Measurements from ENCODE around the gene NPIPA8.
"Not testable (repeated sequence)": the region's sequence is repeated elsewhere in the genome, so short reads cannot be mapped to it uniquely, and the experiment has no call there.

The NPIPA8 gene

GRCh38 chr16:18309159-18309558 lies 27.4 kb downstream of the NPIPA8 start:
- not testable (repeated sequence) for H3K9ac ChIP-seq (ENCODE audit: low read depth, low read length); H3K27ac ChIP-seq (ENCODE audit: low read depth, low read length); H3K4me3 ChIP-seq (ENCODE audit: low read depth, low read length); H3K36me3 ChIP-seq (ENCODE audit: control insufficient read depth, insufficient read depth, low read length); H3K4me1 ChIP-seq (ENCODE audit: control insufficient read depth, insufficient read depth, low read length); H3K27me3 ChIP-seq (ENCODE audit: control insufficient read depth, insufficient read depth, low read length); H3K9me3 ChIP-seq (ENCODE audit: control insufficient read depth, insufficient read depth, low read length)

DNA sequence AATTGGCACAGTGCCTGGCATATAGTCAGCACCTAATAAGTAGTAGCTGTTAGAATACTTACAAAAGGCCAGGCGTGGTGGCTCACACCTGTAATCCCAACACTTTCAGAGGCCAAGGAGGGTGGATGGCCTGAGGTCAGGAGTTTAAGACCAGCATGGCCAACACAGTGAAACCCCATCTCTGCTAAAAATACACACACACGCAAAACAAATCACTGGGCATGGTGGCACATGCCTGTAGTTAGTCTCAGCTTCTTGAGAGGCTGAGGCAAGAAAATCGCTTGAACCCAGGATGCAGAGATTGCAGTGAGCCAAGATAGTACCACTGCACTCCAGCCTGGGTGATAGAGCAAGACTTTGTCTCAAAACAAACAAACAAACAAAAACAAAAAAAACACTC lies 29.3 kb downstream of the NPIPA8 start:
- not testable (repeated sequence) for H3K4me3 ChIP-seq (ENCODE audit: low read depth, low read length); H3K9ac ChIP-seq (ENCODE audit: low read depth, low read length); H3K27ac ChIP-seq (ENCODE audit: low read depth, low read length); H3K4me1 ChIP-seq (ENCODE audit: control insufficient read depth, insufficient read depth, low read length); H3K27me3 ChIP-seq (ENCODE audit: control insufficient read depth, insufficient read depth, low read length); H3K36me3 ChIP-seq (ENCODE audit: control insufficient read depth, insufficient read depth, low read length); H3K9me3 ChIP-seq (ENCODE audit: control insufficient read depth, insufficient read depth, low read length)

DNA sequence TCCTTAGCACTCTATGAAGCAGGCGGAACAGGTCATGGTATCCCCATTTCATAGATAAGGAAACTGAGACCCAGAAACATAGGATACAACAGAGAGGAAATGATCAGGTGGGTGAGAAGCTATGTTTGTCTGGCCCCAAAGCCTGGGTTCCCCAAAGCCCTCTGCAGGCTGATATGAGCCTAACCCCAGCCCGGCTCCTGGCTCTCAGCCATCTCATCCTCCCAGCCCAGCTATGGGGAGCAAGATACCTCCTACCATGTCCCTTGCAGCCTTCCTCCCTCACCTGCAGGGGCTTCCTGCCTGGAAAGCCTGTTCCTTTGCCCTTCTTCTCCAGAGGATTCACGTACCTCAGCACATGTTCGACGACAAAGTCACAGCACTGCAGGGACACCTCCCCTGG lies 30.5 kb downstream of the NPIPA8 start:
- H3K4me1 ChIP-seq (ENCODE audit: control insufficient read depth, insufficient read depth, low read length); H3K9ac ChIP-seq (ENCODE audit: low read depth, low read length): not testable (repeated sequence)

GRCh38 chr16:18303059-18303706 lies 33.4 kb downstream of the NPIPA8 start:
- H3K27ac ChIP-seq (ENCODE audit: low read depth, low read length); H3K9me3 ChIP-seq (ENCODE audit: control insufficient read depth, insufficient read depth, low read length); H3K9ac ChIP-seq (ENCODE audit: low read depth, low read length); H3K4me1 ChIP-seq (ENCODE audit: control insufficient read depth, insufficient read depth, low read length); H3K36me3 ChIP-seq (ENCODE audit: control insufficient read depth, insufficient read depth, low read length); H3K27me3 ChIP-seq (ENCODE audit: control insufficient read depth, insufficient read depth, low read length); H3K4me3 ChIP-seq (ENCODE audit: low read depth, low read length): not testable (repeated sequence)

More for the DNA sequence above, 30.5 kb downstream of the NPIPA8 start:
- not testable (repeated sequence) for H3K4me3 ChIP-seq (ENCODE audit: low read depth, low read length); H3K9me3 ChIP-seq (ENCODE audit: control insufficient read depth, insufficient read depth, low read length); H3K27ac ChIP-seq (ENCODE audit: low read depth, low read length); H3K27me3 ChIP-seq (ENCODE audit: control insufficient read depth, insufficient read depth, low read length); H3K36me3 ChIP-seq (ENCODE audit: control insufficient read depth, insufficient read depth, low read length)

DNA sequence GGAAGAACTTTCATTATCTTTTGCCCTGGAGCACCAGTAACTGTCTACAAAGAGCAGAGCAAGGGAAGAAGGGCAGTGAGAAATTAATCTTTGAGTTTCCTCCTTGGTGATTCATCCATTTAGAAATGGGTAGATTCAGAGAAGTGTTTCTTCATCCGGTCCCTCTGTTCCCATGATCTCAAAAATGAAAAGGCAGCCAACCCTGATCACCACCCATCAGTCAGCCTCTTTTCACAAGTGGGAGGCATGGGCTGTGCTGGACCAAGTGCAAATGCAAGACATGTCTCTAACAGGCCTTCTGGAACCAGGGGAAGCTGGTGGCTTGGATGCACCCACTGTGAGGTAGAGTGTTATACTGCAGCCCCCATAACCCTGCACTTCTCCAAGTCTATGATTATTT lies 38.8 kb downstream of the NPIPA8 start:
- not testable (repeated sequence) for H3K27ac ChIP-seq (ENCODE audit: low read depth, low read length); H3K27me3 ChIP-seq (ENCODE audit: control insufficient read depth, insufficient read depth, low read length); H3K9me3 ChIP-seq (ENCODE audit: control insufficient read depth, insufficient read depth, low read length); H3K4me1 ChIP-seq (ENCODE audit: control insufficient read depth, insufficient read depth, low read length); H3K36me3 ChIP-seq (ENCODE audit: control insufficient read depth, insufficient read depth, low read length); H3K9ac ChIP-seq (ENCODE audit: low read depth, low read length); H3K4me3 ChIP-seq (ENCODE audit: low read depth, low read length)

DNA sequence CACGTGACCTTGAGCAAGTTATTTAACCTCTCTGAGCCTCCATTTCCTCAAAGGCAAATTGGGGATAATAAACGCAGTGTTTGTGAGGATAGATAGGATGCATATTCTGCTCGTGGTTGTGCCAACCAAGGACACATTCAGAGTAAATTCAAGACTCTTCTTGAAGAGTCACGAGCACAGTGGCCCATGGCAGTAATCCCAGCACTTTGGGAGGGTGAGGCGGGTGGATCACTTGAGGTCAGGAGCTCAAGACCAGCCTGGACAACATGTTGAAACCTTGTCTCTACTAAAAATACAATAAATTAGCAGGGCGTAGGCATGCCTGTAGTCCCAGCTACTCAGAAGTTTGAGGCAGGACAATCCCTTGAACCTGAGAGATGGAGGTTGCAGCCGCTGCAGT lies 39.6 kb downstream of the NPIPA8 start:
- H3K9me3 ChIP-seq (ENCODE audit: control insufficient read depth, insufficient read depth, low read length); H3K36me3 ChIP-seq (ENCODE audit: control insufficient read depth, insufficient read depth, low read length); H3K4me1 ChIP-seq (ENCODE audit: control insufficient read depth, insufficient read depth, low read length); H3K27me3 ChIP-seq (ENCODE audit: control insufficient read depth, insufficient read depth, low read length); H3K9ac ChIP-seq (ENCODE audit: low read depth, low read length); H3K27ac ChIP-seq (ENCODE audit: low read depth, low read length); H3K4me3 ChIP-seq (ENCODE audit: low read depth, low read length): not testable (repeated sequence)

DNA sequence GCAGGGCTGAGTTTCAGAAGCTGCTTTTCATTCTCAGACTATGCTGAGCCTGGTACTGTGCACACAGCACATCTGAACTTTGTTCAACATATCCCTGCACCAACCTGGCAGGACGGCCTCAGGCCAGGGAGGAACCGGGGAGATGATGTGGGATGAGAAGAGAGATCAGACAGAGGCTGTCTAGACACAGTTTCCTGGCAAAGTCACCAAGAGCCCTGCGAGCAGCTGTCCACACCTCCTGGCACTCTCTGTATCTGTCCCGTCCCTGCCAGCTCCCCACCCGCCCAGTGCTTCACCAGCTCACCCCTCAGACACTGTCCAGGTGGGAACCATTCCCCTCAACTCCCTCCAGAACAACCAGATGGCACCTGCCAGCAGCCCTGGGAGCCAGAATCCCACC lies 42.2 kb downstream of the NPIPA8 start:
- not testable (repeated sequence) for H3K27me3 ChIP-seq (ENCODE audit: control insufficient read depth, insufficient read depth, low read length); H3K4me1 ChIP-seq (ENCODE audit: control insufficient read depth, insufficient read depth, low read length); H3K9me3 ChIP-seq (ENCODE audit: control insufficient read depth, insufficient read depth, low read length); H3K9ac ChIP-seq (ENCODE audit: low read depth, low read length); H3K36me3 ChIP-seq (ENCODE audit: control insufficient read depth, insufficient read depth, low read length); H3K4me3 ChIP-seq (ENCODE audit: low read depth, low read length); H3K27ac ChIP-seq (ENCODE audit: low read depth, low read length)

DNA sequence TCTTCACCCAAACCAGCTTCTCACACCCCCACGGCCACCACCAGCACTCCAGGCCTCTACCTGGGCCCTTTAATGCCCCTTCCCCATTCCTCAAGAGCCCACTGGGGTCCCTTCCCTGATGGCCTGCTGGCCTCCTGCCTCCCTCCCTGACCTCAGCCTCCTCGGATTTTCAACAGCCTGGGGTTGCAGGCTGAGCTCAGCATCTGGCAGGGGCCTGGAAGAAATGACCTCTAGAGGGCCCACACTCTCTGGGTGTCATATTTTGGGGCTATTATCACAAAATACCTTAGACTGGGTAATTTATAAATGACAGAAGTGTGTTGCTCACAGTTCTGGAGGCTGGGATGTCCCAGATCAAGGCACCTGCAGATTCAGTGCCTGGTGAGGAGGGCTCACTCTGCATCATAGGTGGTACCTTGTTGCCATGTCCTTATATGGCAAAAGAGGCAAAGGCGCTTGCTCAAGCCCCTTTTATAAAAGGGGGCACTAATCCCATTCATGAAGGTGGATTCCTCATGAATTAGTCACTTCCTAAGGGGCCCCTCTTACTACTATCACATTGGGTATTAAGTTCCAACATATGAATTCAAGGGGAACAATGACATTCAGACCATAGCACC lies 43.1 kb downstream of the NPIPA8 start:
- H3K27me3 ChIP-seq (ENCODE audit: control insufficient read depth, insufficient read depth, low read length); H3K27ac ChIP-seq (ENCODE audit: low read depth, low read length); H3K9me3 ChIP-seq (ENCODE audit: control insufficient read depth, insufficient read depth, low read length); H3K4me3 ChIP-seq (ENCODE audit: low read depth, low read length); H3K36me3 ChIP-seq (ENCODE audit: control insufficient read depth, insufficient read depth, low read length); H3K9ac ChIP-seq (ENCODE audit: low read depth, low read length); H3K4me1 ChIP-seq (ENCODE audit: control insufficient read depth, insufficient read depth, low read length): not testable (repeated sequence)

GRCh38 chr16:18290959-18291358 lies 45.6 kb downstream of the NPIPA8 start:
- H3K27me3 ChIP-seq (ENCODE audit: control insufficient read depth, insufficient read depth, low read length); H3K27ac ChIP-seq (ENCODE audit: low read depth, low read length); H3K9ac ChIP-seq (ENCODE audit: low read depth, low read length); H3K4me3 ChIP-seq (ENCODE audit: low read depth, low read length); H3K9me3 ChIP-seq (ENCODE audit: control insufficient read depth, insufficient read depth, low read length); H3K4me1 ChIP-seq (ENCODE audit: control insufficient read depth, insufficient read depth, low read length); H3K36me3 ChIP-seq (ENCODE audit: control insufficient read depth, insufficient read depth, low read length): not testable (repeated sequence)

DNA sequence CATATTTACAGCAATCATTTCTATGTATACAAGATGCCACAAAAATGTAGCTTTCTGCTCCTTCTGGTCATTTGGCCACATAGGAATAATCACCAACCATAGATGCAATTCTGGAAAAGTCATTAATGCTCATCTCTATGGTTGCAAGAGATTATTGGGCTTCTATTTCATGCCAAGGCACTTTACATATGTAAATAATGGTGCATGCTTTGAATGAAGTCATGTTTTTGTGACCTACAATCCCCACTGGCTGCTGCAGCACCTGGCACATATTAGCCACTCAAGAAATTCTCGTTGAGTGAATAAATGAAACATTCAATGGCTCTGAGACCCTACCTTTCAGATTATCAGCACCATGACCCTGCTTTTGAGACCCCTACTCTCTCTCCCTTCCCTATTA lies 50.2 kb downstream of the NPIPA8 start:
- not testable (repeated sequence) for H3K9ac ChIP-seq (ENCODE audit: low read depth, low read length); H3K9me3 ChIP-seq (ENCODE audit: control insufficient read depth, insufficient read depth, low read length); H3K36me3 ChIP-seq (ENCODE audit: control insufficient read depth, insufficient read depth, low read length); H3K27me3 ChIP-seq (ENCODE audit: control insufficient read depth, insufficient read depth, low read length); H3K27ac ChIP-seq (ENCODE audit: low read depth, low read length); H3K4me3 ChIP-seq (ENCODE audit: low read depth, low read length); H3K4me1 ChIP-seq (ENCODE audit: control insufficient read depth, insufficient read depth, low read length)

DNA sequence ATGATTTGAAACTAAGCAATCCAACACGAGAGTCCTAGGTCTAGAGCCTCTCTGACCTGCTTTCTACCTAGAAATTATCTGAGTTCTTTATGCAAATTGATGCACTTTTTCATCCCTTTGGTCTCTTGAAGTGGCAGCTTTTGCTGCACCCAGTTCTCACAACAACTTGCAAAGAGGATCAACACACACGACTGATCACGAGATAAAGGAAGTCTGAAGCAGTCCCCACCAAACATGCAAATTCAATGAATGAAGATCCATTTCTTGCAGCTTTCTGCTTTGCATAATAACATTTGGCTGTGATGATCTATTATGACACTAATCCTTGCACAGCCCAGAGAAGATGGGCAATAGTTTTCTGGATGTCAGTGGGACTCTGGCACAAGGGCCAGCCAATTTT lies 56.2 kb downstream of the NPIPA8 start:
- H3K9me3 ChIP-seq (ENCODE audit: control insufficient read depth, insufficient read depth, low read length); H3K4me1 ChIP-seq (ENCODE audit: control insufficient read depth, insufficient read depth, low read length); H3K36me3 ChIP-seq (ENCODE audit: control insufficient read depth, insufficient read depth, low read length); H3K27ac ChIP-seq (ENCODE audit: low read depth, low read length); H3K9ac ChIP-seq (ENCODE audit: low read depth, low read length); H3K4me3 ChIP-seq (ENCODE audit: low read depth, low read length); H3K27me3 ChIP-seq (ENCODE audit: control insufficient read depth, insufficient read depth, low read length): not testable (repeated sequence)

GRCh38 chr16:18276756-18277155 lies 59.8 kb downstream of the NPIPA8 start:
- not testable (repeated sequence) for H3K4me3 ChIP-seq (ENCODE audit: low read depth, low read length); H3K4me1 ChIP-seq (ENCODE audit: control insufficient read depth, insufficient read depth, low read length); H3K27ac ChIP-seq (ENCODE audit: low read depth, low read length); H3K9me3 ChIP-seq (ENCODE audit: control insufficient read depth, insufficient read depth, low read length); H3K27me3 ChIP-seq (ENCODE audit: control insufficient read depth, insufficient read depth, low read length); H3K36me3 ChIP-seq (ENCODE audit: control insufficient read depth, insufficient read depth, low read length); H3K9ac ChIP-seq (ENCODE audit: low read depth, low read length)
